ENCODE measurements around the gene PAN2. TPM values are rescaled to one million over a fixed set of nuclear protein-coding genes. Genes with fewer than 3 reads are reported as not detected.

PAN2 gene
- polyA plus RNA-seq, 3 donors: 8.8 to 120 (median 16.0) TPM

GRCh38 chr12:56326533-56326932 lies 7.3 kb downstream of the PAN2 start:
- intact Hi-C loops (cut with micrococcal nuclease): no loop called here
- Histone ChIP-seq H3K4me3 (replicated peaks in 1 of 3; ENCODE audit: low read depth in 2 of 3, low read length in 3 of 3) (no peak overlapping the region), H4K20me1 (ENCODE audit: insufficient read depth, low read length) (no peaks in the 10 kb centered on the region), H3K4me1 (ENCODE audit: control insufficient read depth in 1 of 2, insufficient read depth in 2 of 2, low read length in 2 of 2) (peaks cover 0 to 8% of the 10 kb centered on the region in 2 donors), H3K36me3 (replicated peaks in 1 of 2; ENCODE audit: control insufficient read depth in 1 of 2, insufficient read depth in 2 of 2, low read length in 2 of 2) (peaks cover 57 to 71% of the 10 kb centered on the region in 2 donors), H3K9me3 (replicated peaks in 1 of 2; ENCODE audit: control insufficient read depth in 1 of 2, insufficient read depth in 1 of 2, low read length in 2 of 2) (no peaks in the 10 kb centered on the region), H3K79me2 (ENCODE audit: insufficient read depth, low read length) (no peaks in the 10 kb centered on the region), H3K27ac (ENCODE audit: low read depth in 1 of 2, low read length in 2 of 2) (no peak overlapping the region), H3K4me2 (replicated peaks; ENCODE audit: extremely low read depth, low read length, poor library complexity, severe bottlenecking) (no peak overlapping the region), H3K27me3 (ENCODE audit: control insufficient read depth in 2 of 2, insufficient read depth in 2 of 2, low read length in 2 of 2) (no peaks in the 10 kb centered on the region), H3K9ac (ENCODE audit: insufficient read depth, low read length, poor library complexity, severe bottlenecking) (no peak overlapping the region), H2AFZ (ENCODE audit: insufficient read depth, low read depth, low read length, poor library complexity, severe bottlenecking) (no peak overlapping the region)
- Mint-ChIP-seq H3K4me1 (peaks cover 7% of the 10 kb centered on the region), H3K27ac (peak overlapping the region in 2 of 7 donors; percentile 43 to 52), H3K4me3 (no peak overlapping the region), H3K36me3 (peaks cover 62 to 68% of the 10 kb centered on the region in 2 donors), H3K27me3 (ENCODE audit: low read depth in 3 of 3) (no peaks in the 10 kb centered on the region), H3K9me3 (no peaks in the 10 kb centered on the region)
- no peak for DNase-seq
- TF ChIP-seq CTCF (IDR thresholded peaks at IDR 0.05): no peak
- 97% methylated on average over 6 of the region's 6 CpGs for WGBS (ENCODE audit: insufficient coverage)

GRCh38 chr12:56326126-56326525 lies 7.7 kb downstream of the PAN2 start:
- no peak for TF ChIP-seq CTCF (IDR thresholded peaks at IDR 0.05)
- H3K4me1 ChIP-seq (ENCODE audit: control insufficient read depth in 1 of 2, insufficient read depth in 2 of 2, low read length in 2 of 2): peaks cover 2 to 12% of the 10 kb centered on the region in 2 donors
- 95% methylated on average over 8 of the region's 8 CpGs for WGBS (ENCODE audit: insufficient coverage)
- no peak overlapping the region for H3K9ac ChIP-seq (ENCODE audit: insufficient read depth, low read length, poor library complexity, severe bottlenecking)
- Mint-ChIP-seq H3K27ac (peak overlapping the region in 2 of 7 donors; percentile 11 to 54), H3K9me3 (no peaks in the 10 kb centered on the region), H3K4me3 (no peak overlapping the region), H3K36me3 (peaks cover 62 to 65% of the 10 kb centered on the region in 2 donors), H3K4me1 (peaks cover 6% of the 10 kb centered on the region), H3K27me3 (ENCODE audit: low read depth in 3 of 3) (no peaks in the 10 kb centered on the region)
- no peak overlapping the region for H3K27ac ChIP-seq (ENCODE audit: low read depth in 1 of 2, low read length in 2 of 2)
- DNase-seq: no peak
- intact Hi-C loops (cut with micrococcal nuclease): no loop called here
- no peaks in the 10 kb centered on the region for H4K20me1 ChIP-seq (ENCODE audit: insufficient read depth, low read length)
- no peaks in the 10 kb centered on the region for H3K79me2 ChIP-seq (ENCODE audit: insufficient read depth, low read length)
- H3K4me2 ChIP-seq (replicated peaks; ENCODE audit: extremely low read depth, low read length, poor library complexity, severe bottlenecking): no peak overlapping the region
- no peaks in the 10 kb centered on the region for H3K27me3 ChIP-seq (ENCODE audit: control insufficient read depth in 2 of 2, insufficient read depth in 2 of 2, low read length in 2 of 2)
- H3K36me3 ChIP-seq (replicated peaks in 1 of 2; ENCODE audit: control insufficient read depth in 1 of 2, insufficient read depth in 2 of 2, low read length in 2 of 2): peaks cover 57 to 71% of the 10 kb centered on the region in 2 donors
- no peak overlapping the region for H3K4me3 ChIP-seq (replicated peaks in 1 of 3; ENCODE audit: low read depth in 2 of 3, low read length in 3 of 3)
- H3K9me3 ChIP-seq (replicated peaks in 1 of 2; ENCODE audit: control insufficient read depth in 1 of 2, insufficient read depth in 1 of 2, low read length in 2 of 2): no peaks in the 10 kb centered on the region
- H2AFZ ChIP-seq (ENCODE audit: insufficient read depth, low read depth, low read length, poor library complexity, severe bottlenecking): no peak overlapping the region

Measured in CD14-positive monocyte (primary cell).